ENCODE data around the gene OR1I1. TPM values are rescaled to one million over a fixed set of nuclear protein-coding genes. Genes with fewer than 3 reads are reported as not detected.

OR1I1 gene
- total RNA-seq, 1 experiment from 2014 or later, result not detected

DNA sequence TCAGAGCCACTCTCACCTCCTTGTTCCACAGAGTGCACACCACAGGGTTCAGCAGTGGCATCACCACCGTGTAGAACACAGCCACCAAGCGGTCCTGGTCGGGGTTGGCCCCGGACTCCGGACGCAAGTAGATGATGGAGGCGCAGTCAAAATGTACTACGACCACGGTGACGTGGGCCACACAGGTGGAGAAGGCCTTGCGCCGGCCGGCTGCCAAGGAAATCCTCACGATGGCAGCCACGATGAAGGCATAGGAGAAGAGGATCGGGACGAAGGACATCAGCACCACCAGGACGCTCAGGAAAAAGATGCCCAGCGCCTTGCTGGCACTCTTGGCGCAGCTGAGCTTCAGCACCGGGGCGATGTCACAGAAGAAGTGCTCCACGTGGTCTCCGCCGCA lies 59.1 kb downstream of the OR1I1 start (continued):
- TF ChIP-seq, protein P1, sequence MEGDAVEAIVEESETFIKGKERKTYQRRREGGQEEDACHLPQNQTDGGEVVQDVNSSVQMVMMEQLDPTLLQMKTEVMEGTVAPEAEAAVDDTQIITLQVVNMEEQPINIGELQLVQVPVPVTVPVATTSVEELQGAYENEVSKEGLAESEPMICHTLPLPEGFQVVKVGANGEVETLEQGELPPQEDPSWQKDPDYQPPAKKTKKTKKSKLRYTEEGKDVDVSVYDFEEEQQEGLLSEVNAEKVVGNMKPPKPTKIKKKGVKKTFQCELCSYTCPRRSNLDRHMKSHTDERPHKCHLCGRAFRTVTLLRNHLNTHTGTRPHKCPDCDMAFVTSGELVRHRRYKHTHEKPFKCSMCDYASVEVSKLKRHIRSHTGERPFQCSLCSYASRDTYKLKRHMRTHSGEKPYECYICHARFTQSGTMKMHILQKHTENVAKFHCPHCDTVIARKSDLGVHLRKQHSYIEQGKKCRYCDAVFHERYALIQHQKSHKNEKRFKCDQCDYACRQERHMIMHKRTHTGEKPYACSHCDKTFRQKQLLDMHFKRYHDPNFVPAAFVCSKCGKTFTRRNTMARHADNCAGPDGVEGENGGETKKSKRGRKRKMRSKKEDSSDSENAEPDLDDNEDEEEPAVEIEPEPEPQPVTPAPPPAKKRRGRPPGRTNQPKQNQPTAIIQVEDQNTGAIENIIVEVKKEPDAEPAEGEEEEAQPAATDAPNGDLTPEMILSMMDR (IDR thresholded peaks at IDR 0.05 in 2 of 3, conservative IDR thresholded peaks at IDR 0.05 in 1 of 3; ENCODE audit: borderline replicate concordance in 1 of 3, insufficient read depth in 1 of 3, low read depth in 2 of 3, low read length in 2 of 3), result no peak
- no peak for TF ChIP-seq SIN3A (IDR thresholded peaks at IDR 0.05; ENCODE audit: low read depth)

DNA sequence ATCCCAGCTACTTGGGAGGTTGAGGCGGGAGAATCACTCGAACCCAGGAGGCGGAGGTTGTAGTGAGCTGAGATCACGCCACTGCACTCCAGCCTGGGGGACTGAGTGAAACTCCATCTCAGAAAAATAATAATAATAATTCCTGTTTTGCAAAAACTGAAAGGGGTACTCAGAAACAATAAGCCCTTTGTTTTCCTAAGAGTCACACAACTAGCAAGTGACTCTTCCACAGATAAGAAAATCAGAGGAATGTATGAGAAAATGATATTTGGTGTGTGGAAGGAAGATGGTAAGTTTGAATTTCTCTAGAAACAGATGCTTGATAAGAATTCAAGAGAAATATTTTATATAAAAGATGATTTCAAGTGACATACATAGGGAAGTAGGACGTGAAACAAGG lies 60.3 kb downstream of the OR1I1 start:
- Histone ChIP-seq H3K4me3 (replicated peaks in 1 of 2; ENCODE audit: low read depth in 1 of 2, low read length in 2 of 2) (no peak overlapping the region), H3K27ac (ENCODE audit: low read depth, low read length) (no peak overlapping the region), H3K79me2 (ENCODE audit: insufficient read depth, low read length) (no peaks in the 10 kb centered on the region), H2AFZ (ENCODE audit: low read depth, low read length, poor library complexity, severe bottlenecking) (no peak overlapping the region), H3K36me3 (ENCODE audit: control insufficient read depth in 1 of 2, insufficient read depth in 2 of 2, low read length in 2 of 2) (no peaks in the 10 kb centered on the region), H3K9ac (ENCODE audit: low read length) (no peak overlapping the region), H4K20me1 (ENCODE audit: insufficient read depth) (no peaks in the 10 kb centered on the region), H3K4me2 (ENCODE audit: low read length) (no peak overlapping the region), H3K4me1 (ENCODE audit: control insufficient read depth in 1 of 2, insufficient read depth in 2 of 2, low read length in 2 of 2) (no peaks in the 10 kb centered on the region; a peak in 1 of 4 replicates), H3K27me3 (ENCODE audit: insufficient read depth, low read length) (no peaks in the 10 kb centered on the region), H3K9me3 (ENCODE audit: control insufficient read depth in 1 of 2, insufficient read depth in 1 of 2, low read depth in 1 of 2, low read length in 2 of 2) (peaks cover 10 to 15% of the 10 kb centered on the region in 2 experiments; a peak in 2 of 4 replicates), H3K9me2 (ENCODE audit: insufficient read depth) (no peaks in the 10 kb centered on the region)
- ChIA-PET RAD21 (ENCODE audit: low non-redundant PET in 1 of 2, low total read pairs in 2 of 2, uncharacterized antibody in 2 of 2, unreplicated experiment in 2 of 2) (no interaction called here), POLR2A (no interaction called here), CTCF (no interaction called here)
- DNase-seq (ENCODE audit: low read depth, low spot score) (no peak), ATAC-seq (no peak)
- no TSS peak for BruUV-seq (replicated peaks)
- intact Hi-C loops (cut with micrococcal nuclease), result no loop called here
- no peak for TF ChIP-seq MAX (IDR thresholded peaks at IDR 0.05)
- no peak for TF ChIP-seq SRF (IDR thresholded peaks at IDR 0.05; ENCODE audit: low read depth)
- TF ChIP-seq REST (IDR thresholded peaks at IDR 0.05; ENCODE audit: low read depth), result no peak
- TF ChIP-seq ZFX (IDR thresholded peaks at IDR 0.05), result no peak
- TF ChIP-seq SIN3A (IDR thresholded peaks at IDR 0.05; ENCODE audit: low read depth), result no peak
- TF ChIP-seq YY1 (IDR thresholded peaks at IDR 0.05; ENCODE audit: extremely low read depth, insufficient replicate concordance, low read depth, low read length), result no peak
- no peak for TF ChIP-seq SP1 (IDR thresholded peaks at IDR 0.05; ENCODE audit: low read depth)
- no peak for TF ChIP-seq ELF1 (IDR thresholded peaks at IDR 0.05; ENCODE audit: borderline replicate concordance, low read depth)
- TF ChIP-seq, protein P1 (IDR thresholded peaks at IDR 0.05 in 2 of 3, conservative IDR thresholded peaks at IDR 0.05 in 1 of 3; ENCODE audit: borderline replicate concordance in 1 of 3, insufficient read depth in 1 of 3, low read depth in 2 of 3, low read length in 2 of 3), result no peak
- TF ChIP-seq EZH2phosphoT487 (IDR thresholded peaks at IDR 0.05; ENCODE audit: borderline replicate concordance), result no peak
- TF ChIP-seq ZNF274 (IDR thresholded peaks at IDR 0.05; ENCODE audit: low read depth, low read length), result no peak
- TF ChIP-seq, protein P2, sequence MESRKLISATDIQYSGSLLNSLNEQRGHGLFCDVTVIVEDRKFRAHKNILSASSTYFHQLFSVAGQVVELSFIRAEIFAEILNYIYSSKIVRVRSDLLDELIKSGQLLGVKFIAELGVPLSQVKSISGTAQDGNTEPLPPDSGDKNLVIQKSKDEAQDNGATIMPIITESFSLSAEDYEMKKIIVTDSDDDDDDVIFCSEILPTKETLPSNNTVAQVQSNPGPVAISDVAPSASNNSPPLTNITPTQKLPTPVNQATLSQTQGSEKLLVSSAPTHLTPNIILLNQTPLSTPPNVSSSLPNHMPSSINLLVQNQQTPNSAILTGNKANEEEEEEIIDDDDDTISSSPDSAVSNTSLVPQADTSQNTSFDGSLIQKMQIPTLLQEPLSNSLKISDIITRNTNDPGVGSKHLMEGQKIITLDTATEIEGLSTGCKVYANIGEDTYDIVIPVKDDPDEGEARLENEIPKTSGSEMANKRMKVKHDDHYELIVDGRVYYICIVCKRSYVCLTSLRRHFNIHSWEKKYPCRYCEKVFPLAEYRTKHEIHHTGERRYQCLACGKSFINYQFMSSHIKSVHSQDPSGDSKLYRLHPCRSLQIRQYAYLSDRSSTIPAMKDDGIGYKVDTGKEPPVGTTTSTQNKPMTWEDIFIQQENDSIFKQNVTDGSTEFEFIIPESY (IDR thresholded peaks at IDR 0.05; ENCODE audit: extremely low read depth, insufficient replicate concordance, low read length), result no peak
- no peak for TF ChIP-seq JUND (IDR thresholded peaks at IDR 0.05)
- no peak for TF ChIP-seq CEBPB (IDR thresholded peaks at IDR 0.05; ENCODE audit: low read depth)
- no peak for TF ChIP-seq EZH2 (IDR thresholded peaks at IDR 0.05)

All from HCT116 (cell line).